Measurements from ENCODE around the gene HDAC9.

Gene HDAC9

GRCh38 chr7:18550574-18550973 lies 55.0 kb downstream of the HDAC9 start:
- Histone ChIP-seq H3F3A (ENCODE audit: insufficient read depth) (no peaks in the 10 kb centered on the region), H3K79me2 (ENCODE audit: insufficient read depth, low read length) (no peaks in the 10 kb centered on the region), H3K27me3 (ENCODE audit: low read length) (no peaks in the 10 kb centered on the region), H3K9ac (ENCODE audit: low read length) (no peak overlapping the region), H3K36me3 (ENCODE audit: low read length) (no peaks in the 10 kb centered on the region), H3K4me3 (ENCODE audit: insufficient read depth, low read length, poor library complexity, severe bottlenecking) (no peak overlapping the region), H3K9me2 (replicated peaks; ENCODE audit: insufficient read depth, low read length) (no peaks in the 10 kb centered on the region), H3K4me2 (ENCODE audit: low read depth, low read length, poor library complexity, severe bottlenecking) (no peak overlapping the region), H2AFZ (ENCODE audit: low read depth, low read length, severe bottlenecking) (no peak overlapping the region), H3K27ac (ENCODE audit: low read depth, low read length) (no peak overlapping the region), H3K9me3 (ENCODE audit: insufficient read depth, low read length) (no peaks in the 10 kb centered on the region), H4K20me1 (ENCODE audit: low read depth, low read length) (no peaks in the 10 kb centered on the region)
- TF ChIP-seq EZH2phosphoT487 (conservative IDR thresholded peaks at IDR 0.05; ENCODE audit: low read length): no peak
- TF ChIP-seq, protein P1, sequence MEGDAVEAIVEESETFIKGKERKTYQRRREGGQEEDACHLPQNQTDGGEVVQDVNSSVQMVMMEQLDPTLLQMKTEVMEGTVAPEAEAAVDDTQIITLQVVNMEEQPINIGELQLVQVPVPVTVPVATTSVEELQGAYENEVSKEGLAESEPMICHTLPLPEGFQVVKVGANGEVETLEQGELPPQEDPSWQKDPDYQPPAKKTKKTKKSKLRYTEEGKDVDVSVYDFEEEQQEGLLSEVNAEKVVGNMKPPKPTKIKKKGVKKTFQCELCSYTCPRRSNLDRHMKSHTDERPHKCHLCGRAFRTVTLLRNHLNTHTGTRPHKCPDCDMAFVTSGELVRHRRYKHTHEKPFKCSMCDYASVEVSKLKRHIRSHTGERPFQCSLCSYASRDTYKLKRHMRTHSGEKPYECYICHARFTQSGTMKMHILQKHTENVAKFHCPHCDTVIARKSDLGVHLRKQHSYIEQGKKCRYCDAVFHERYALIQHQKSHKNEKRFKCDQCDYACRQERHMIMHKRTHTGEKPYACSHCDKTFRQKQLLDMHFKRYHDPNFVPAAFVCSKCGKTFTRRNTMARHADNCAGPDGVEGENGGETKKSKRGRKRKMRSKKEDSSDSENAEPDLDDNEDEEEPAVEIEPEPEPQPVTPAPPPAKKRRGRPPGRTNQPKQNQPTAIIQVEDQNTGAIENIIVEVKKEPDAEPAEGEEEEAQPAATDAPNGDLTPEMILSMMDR (IDR thresholded peaks at IDR 0.05; ENCODE audit: insufficient read depth, low read length, poor library complexity, severe bottlenecking): no peak

GRCh38 chr7:18552316-18552916 lies 56.9 kb downstream of the HDAC9 start:
- Histone ChIP-seq H4K20me1 (ENCODE audit: low read depth, low read length) (no peaks in the 10 kb centered on the region), H3K9me2 (replicated peaks; ENCODE audit: insufficient read depth, low read length) (no peaks in the 10 kb centered on the region), H3F3A (ENCODE audit: insufficient read depth) (no peaks in the 10 kb centered on the region), H2AFZ (ENCODE audit: low read depth, low read length, severe bottlenecking) (no peak overlapping the region), H3K4me2 (ENCODE audit: low read depth, low read length, poor library complexity, severe bottlenecking) (no peak overlapping the region), H3K9ac (ENCODE audit: low read length) (no peak overlapping the region), H3K79me2 (ENCODE audit: insufficient read depth, low read length) (no peaks in the 10 kb centered on the region), H3K4me3 (ENCODE audit: insufficient read depth, low read length, poor library complexity, severe bottlenecking) (no peak overlapping the region), H3K9me3 (ENCODE audit: insufficient read depth, low read length) (no peaks in the 10 kb centered on the region), H3K27me3 (ENCODE audit: low read length) (no peaks in the 10 kb centered on the region), H3K36me3 (ENCODE audit: low read length) (no peaks in the 10 kb centered on the region), H3K27ac (ENCODE audit: low read depth, low read length) (no peak overlapping the region)
- TF ChIP-seq EZH2phosphoT487 (conservative IDR thresholded peaks at IDR 0.05; ENCODE audit: low read length): no peak
- TF ChIP-seq, protein P1 (IDR thresholded peaks at IDR 0.05; ENCODE audit: insufficient read depth, low read length, poor library complexity, severe bottlenecking): no peak

- Histone ChIP-seq H3K4me3 (ENCODE audit: insufficient read depth, low read length, poor library complexity, severe bottlenecking) (no peak overlapping the region), H3F3A (ENCODE audit: insufficient read depth) (no peaks in the 10 kb centered on the region), H3K79me2 (ENCODE audit: insufficient read depth, low read length) (no peaks in the 10 kb centered on the region), H3K9me3 (ENCODE audit: insufficient read depth, low read length) (no peaks in the 10 kb centered on the region), H3K9me2 (replicated peaks; ENCODE audit: insufficient read depth, low read length) (no peaks in the 10 kb centered on the region), H3K4me2 (ENCODE audit: low read depth, low read length, poor library complexity, severe bottlenecking) (no peak overlapping the region), H2AFZ (ENCODE audit: low read depth, low read length, severe bottlenecking) (no peak overlapping the region), H3K27me3 (ENCODE audit: low read length) (no peaks in the 10 kb centered on the region), H4K20me1 (ENCODE audit: low read depth, low read length) (no peaks in the 10 kb centered on the region), H3K36me3 (ENCODE audit: low read length) (no peaks in the 10 kb centered on the region), H3K27ac (ENCODE audit: low read depth, low read length) (no peak overlapping the region), H3K9ac (ENCODE audit: low read length) (no peak overlapping the region)
- TF ChIP-seq EZH2phosphoT487 (conservative IDR thresholded peaks at IDR 0.05; ENCODE audit: low read length): no peak
- TF ChIP-seq, protein P1 (IDR thresholded peaks at IDR 0.05; ENCODE audit: insufficient read depth, low read length, poor library complexity, severe bottlenecking): no peak
Observed at GRCh38 chr7:18552943-18553604, 57.5 kb downstream of the HDAC9 start.
